ENCODE measurements around the gene COX19.

The COX19 gene

GRCh38 chr7:974820-975681, at the start of gene COX19:
Gene COX19, minus strand, starts transcription at chr7:975549. Its CDS starts 40 bp downstream, at chr7:975509.
- DNase-seq: peak; percentile 72

GRCh38 chr7:1024331-1024841, 49.0 kb upstream of the COX19 start:
- DNase-seq: no peak

GRCh38 chr7:1022801-1023465, 47.6 kb upstream of the COX19 start:
- no peak for DNase-seq

- no peak for DNase-seq
These were observed 47.0 kb upstream of the COX19 start for GRCh38 chr7:1022356-1022755.

- no peak for DNase-seq
These were observed 46.6 kb upstream of the COX19 start for GRCh38 chr7:1021931-1022330.

GRCh38 chr7:1021366-1021765, 46.0 kb upstream of the COX19 start:
- no peak for DNase-seq

- no peak for DNase-seq
These were observed 45.5 kb upstream of the COX19 start for GRCh38 chr7:1020849-1021251.

GRCh38 chr7:1019789-1020610, 44.7 kb upstream of the COX19 start:
- DNase-seq: no peak

GRCh38 chr7:1019255-1019785, 44.0 kb upstream of the COX19 start:
- no peak for DNase-seq

- no peak for DNase-seq
These were observed 43.0 kb upstream of the COX19 start for GRCh38 chr7:1018334-1018695.

- no peak for DNase-seq
These were observed 42.4 kb upstream of the COX19 start for GRCh38 chr7:1017586-1018333.

GRCh38 chr7:1016577-1017531, 41.5 kb upstream of the COX19 start:
- no peak for DNase-seq

- no peak for DNase-seq
These were observed 40.1 kb upstream of the COX19 start for GRCh38 chr7:1015196-1016121.

- DNase-seq: no peak
These were observed 39.3 kb upstream of the COX19 start for GRCh38 chr7:1014681-1015080.

- DNase-seq: no peak
These were observed 38.2 kb upstream of the COX19 start for GRCh38 chr7:1013581-1013980.

GRCh38 chr7:1012716-1013095, 37.4 kb upstream of the COX19 start:
- no peak for DNase-seq

- DNase-seq: no peak
These were observed 36.8 kb upstream of the COX19 start for GRCh38 chr7:1012004-1012715.

- DNase-seq: no peak
These were observed 36.1 kb upstream of the COX19 start for GRCh38 chr7:1011297-1012003.

GRCh38 chr7:1010226-1010625, 34.9 kb upstream of the COX19 start:
- DNase-seq: no peak

Measured in NCI-H2029 (cell line).